Karpas-422 (cell line): Measurements from ENCODE around the gene CES4A. TPM values are rescaled to one million over a fixed set of nuclear protein-coding genes. Genes with fewer than 3 reads are reported as not detected.

Experiments
- DNase-seq: peaks from one replicate; pipeline ENCODE4 v3.0.0-alpha.2; 2015
- H2AFZ ChIP-seq: fragments of 200-600 bp; sonication (generic); 2 replicates; pipeline ENCODE4 v1.6.1; 2014; ENCODE audit warnings: antibody characterized with exemption, low read length, mixed read lengths
- H3K27ac ChIP-seq: fragments of 200-600 bp; sonication (generic); 2 replicates; pipeline ENCODE4 v1.5.1; 2014; ENCODE audit warnings: mild to moderate bottlenecking, low read length, moderate library complexity
- H3K27me3 ChIP-seq: fragments of 200-600 bp; sonication (generic); 2 replicates; pipeline ENCODE4 v1.6.1; 2014; ENCODE audit warnings: low read length, mixed read lengths
- H3K36me3 ChIP-seq: fragments of 200-600 bp; sonication (generic); 2 replicates; pipeline ENCODE4 v1.6.1; 2014; ENCODE audit warnings: low read length, mixed read lengths; ENCODE audit not compliant: insufficient read depth
- H3K4me1 ChIP-seq: fragments of 200-600 bp; sonication (generic); 2 replicates; pipeline ENCODE4 v1.6.1; 2014; ENCODE audit warnings: mild to moderate bottlenecking, low read length, mixed read lengths
- H3K4me2 ChIP-seq: fragments of 200-600 bp; sonication (generic); 2 replicates; pipeline ENCODE4 v1.6.1; 2014; ENCODE audit warnings: low read length, low read depth, mild to moderate bottlenecking; ENCODE audit not compliant: poor library complexity, severe bottlenecking
- H3K4me3 ChIP-seq: fragments of 200-600 bp; sonication (generic); 2 replicates; pipeline ENCODE4 v1.5.1; 2014; ENCODE audit warnings: mild to moderate bottlenecking, antibody characterized with exemption, low read length, mixed read lengths
- H3K79me2 ChIP-seq: fragments of 200-600 bp; sonication (generic); 2 replicates; pipeline ENCODE4 v1.6.1; 2014; ENCODE audit warnings: mild to moderate bottlenecking, low read length, mixed read lengths
- H3K9ac ChIP-seq: fragments of 200-600 bp; sonication (generic); 2 replicates; pipeline ENCODE4 v1.6.0; 2014; ENCODE audit warnings: low read length
- H3K9me2 ChIP-seq: fragments of 200-600 bp; sonication (generic), shearing (Covaris generic); replicated peaks from 2 replicates; pipeline ENCODE4 v1.6.0; 2014; ENCODE audit warnings: mild to moderate bottlenecking, low read length, moderate library complexity; ENCODE audit not compliant: insufficient read depth
- H3K9me3 ChIP-seq: fragments of 300-700, 200-600 bp; sonication (generic); 2 replicates; pipeline ENCODE4 v1.6.1; 2014; ENCODE audit warnings: low read length, mixed read lengths
- H4K20me1 ChIP-seq: fragments of 200-600 bp; sonication (generic); 2 replicates; pipeline ENCODE4 v1.6.1; 2014; ENCODE audit warnings: mild to moderate bottlenecking, antibody characterized with exemption, low read length, low read depth; ENCODE audit not compliant: insufficient read depth
- small RNA-seq: library from RNA; depleted of rRNA; stranded (forward); fragments of <200 nt; gene quantifications from one replicate; pipeline ENCODE3, GENCODE V24; 2014
- total RNA-seq: library from RNA; depleted of rRNA; stranded (reverse); fragments of >200 nt; shearing (Covaris generic); gene quantifications from 2 replicates; pipeline ENCODE4 v1.2.3, GENCODE V29; 2014; ENCODE audit warnings: low replicate concordance; rRNA removed

Gene CES4A
- total RNA-seq, 1 experiment from 2014 or later: not detected

GRCh38 chr16:67043420-67043819 is 55.0 kb downstream of the CES4A start:
- Histone ChIP-seq H2AFZ (no peak overlapping the region), H3K9ac (no peak overlapping the region), H3K4me1 (peaks cover 12% of the 10 kb centered on the region), H4K20me1 (no peaks in the 10 kb centered on the region), H3K9me3 (no peaks in the 10 kb centered on the region), H3K27me3 (no peaks in the 10 kb centered on the region), H3K79me2 (peaks cover 90% of the 10 kb centered on the region), H3K27ac (no peak overlapping the region), H3K4me3 (no peak overlapping the region), H3K36me3 (peaks cover 23% of the 10 kb centered on the region; the same call in 1 of the 2 replicates), H3K9me2 (no peaks in the 10 kb centered on the region), H3K4me2 (no peak overlapping the region)
- DNase-seq: no peak

DNA sequence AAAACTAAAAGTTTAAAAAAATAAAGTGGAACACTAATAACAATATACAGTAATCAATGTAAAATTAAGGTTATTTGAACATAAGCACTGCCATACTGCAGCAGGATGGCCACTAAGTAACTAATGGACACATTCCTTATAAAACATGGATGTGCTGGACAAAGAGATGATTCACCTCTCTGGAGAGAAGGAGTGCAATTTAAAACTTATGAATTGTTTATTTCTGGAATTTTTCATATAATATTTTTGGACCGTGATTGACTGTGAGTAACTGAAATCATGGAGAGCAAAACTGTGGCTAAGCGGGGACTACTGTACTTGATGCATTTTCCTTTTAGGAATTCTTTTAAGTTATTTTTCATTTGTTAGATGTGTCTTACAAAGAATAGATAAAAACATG is 62.4 kb downstream of the CES4A start:
- no peaks in the 10 kb centered on the region for H3K4me1 ChIP-seq
- no peaks in the 10 kb centered on the region for H3K9me2 ChIP-seq
- peaks cover 86% of the 10 kb centered on the region for H3K79me2 ChIP-seq

DNA sequence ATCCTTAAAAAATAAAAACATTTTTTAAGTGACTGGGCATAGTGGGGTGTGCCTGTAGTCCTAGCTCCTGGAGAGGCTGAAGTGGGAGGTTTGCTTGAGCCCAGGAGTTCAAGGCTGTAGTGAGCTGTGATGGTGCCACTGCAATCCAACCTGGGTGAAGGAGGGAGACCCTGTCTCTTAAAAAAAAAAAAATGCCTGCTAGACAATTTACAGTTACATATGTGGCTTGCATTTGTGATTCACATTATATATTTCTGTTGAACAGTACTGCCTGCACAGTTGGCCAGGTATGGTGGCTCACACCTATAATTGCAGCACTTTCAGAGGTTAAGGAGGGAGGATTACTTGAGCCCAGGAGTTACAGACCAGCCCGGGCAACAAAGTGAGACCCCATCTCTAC is 64.0 kb downstream of the CES4A start:
- Histone ChIP-seq H3K27me3 (no peaks in the 10 kb centered on the region), H2AFZ (no peak overlapping the region), H3K79me2 (peaks cover 88% of the 10 kb centered on the region), H3K4me3 (no peak overlapping the region), H3K9me3 (no peaks in the 10 kb centered on the region), H4K20me1 (no peaks in the 10 kb centered on the region), H3K4me2 (no peak overlapping the region), H3K9ac (no peak overlapping the region), H3K27ac (no peak overlapping the region), H3K36me3 (peaks cover 10% of the 10 kb centered on the region; the same call in 1 of the 2 replicates), H3K4me1 (no peaks in the 10 kb centered on the region), H3K9me2 (no peaks in the 10 kb centered on the region)
- no peak for DNase-seq

More for the DNA sequence above, 62.4 kb downstream of the CES4A start:
- Histone ChIP-seq H4K20me1 (no peaks in the 10 kb centered on the region), H3K27ac (no peak overlapping the region), H3K36me3 (peaks cover 6% of the 10 kb centered on the region; the same call in 1 of the 2 replicates), H3K9ac (no peak overlapping the region), H3K27me3 (no peaks in the 10 kb centered on the region), H3K9me3 (no peaks in the 10 kb centered on the region), H3K4me2 (no peak overlapping the region), H2AFZ (no peak overlapping the region), H3K4me3 (no peak overlapping the region)
- no peak for DNase-seq

- no peak for DNase-seq
- no peaks in the 10 kb centered on the region for H3K4me1 ChIP-seq
- H2AFZ ChIP-seq: no peak overlapping the region
- H3K79me2 ChIP-seq: peaks cover 93% of the 10 kb centered on the region
- no peak overlapping the region for H3K4me3 ChIP-seq
- no peak overlapping the region for H3K9ac ChIP-seq
- H3K9me2 ChIP-seq: no peaks in the 10 kb centered on the region
- no peaks in the 10 kb centered on the region for H3K9me3 ChIP-seq
- H3K27ac ChIP-seq: no peak overlapping the region
- no peaks in the 10 kb centered on the region for H4K20me1 ChIP-seq
- no peaks in the 10 kb centered on the region for H3K27me3 ChIP-seq
- peaks cover 11% of the 10 kb centered on the region; the same call in 1 of the 2 replicates for H3K36me3 ChIP-seq
- no peak overlapping the region for H3K4me2 ChIP-seq
Measured at GRCh38 chr16:67053767-67054334, 65.5 kb downstream of the CES4A start.

- Histone ChIP-seq H3K79me2 (peaks cover 94% of the 10 kb centered on the region), H3K27ac (no peak overlapping the region)
- DNase-seq: no peak
Measured at GRCh38 chr16:67054901-67055300, 66.5 kb downstream of the CES4A start.

DNA sequence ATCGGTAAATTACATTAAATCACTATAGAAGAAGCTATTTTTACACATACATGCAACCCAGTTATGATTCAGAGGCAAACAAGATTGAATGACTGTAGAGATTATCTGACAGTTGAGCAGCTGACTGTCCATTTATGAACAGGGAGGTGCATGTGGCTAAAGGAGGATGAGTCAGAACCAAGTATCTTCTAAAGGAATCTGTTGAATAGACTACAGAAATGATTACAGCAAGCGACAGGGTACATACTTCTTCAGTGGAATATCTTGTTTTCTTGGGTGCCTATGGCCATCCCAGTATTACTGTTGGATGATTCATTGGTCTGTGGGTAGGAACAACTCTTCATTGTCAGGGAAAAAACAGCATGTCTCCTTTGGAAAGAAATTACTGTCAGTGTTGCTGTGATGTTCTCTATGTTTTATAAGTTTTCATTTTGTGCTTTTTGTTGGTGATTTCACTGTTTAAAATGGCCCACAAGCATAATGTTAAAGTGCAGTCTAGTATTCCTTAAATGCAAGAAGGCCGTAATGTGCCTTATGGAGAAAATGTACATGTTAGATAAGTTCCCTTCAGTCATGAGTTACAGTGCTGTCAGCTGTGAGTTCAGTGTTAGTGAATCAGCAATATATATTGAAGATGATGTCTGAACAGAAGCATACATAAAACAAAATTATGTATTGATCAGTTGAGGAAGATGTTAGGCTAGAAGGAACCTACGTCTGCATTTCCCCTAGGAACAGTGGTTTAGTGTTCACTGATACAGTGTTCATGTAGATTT is 67.5 kb downstream of the CES4A start:
- no peaks in the 10 kb centered on the region for H3K9me3 ChIP-seq
- no peak overlapping the region for H3K4me3 ChIP-seq
- H3K9me2 ChIP-seq: no peaks in the 10 kb centered on the region
- no peaks in the 10 kb centered on the region for H3K27me3 ChIP-seq
- no peak overlapping the region for H2AFZ ChIP-seq
- H4K20me1 ChIP-seq: 0 out of 2 replicates have a peak, but pooled peaks cover 5% of the 10 kb centered on the region
- DNase-seq: no peak
- no peak overlapping the region for H3K9ac ChIP-seq
- no peak overlapping the region for H3K27ac ChIP-seq
- peaks cover 96% of the 10 kb centered on the region for H3K79me2 ChIP-seq
- H3K4me2 ChIP-seq: no peak overlapping the region
- H3K36me3 ChIP-seq: peaks cover 14% of the 10 kb centered on the region; the same call in 1 of the 2 replicates
- no peaks in the 10 kb centered on the region for H3K4me1 ChIP-seq

More at GRCh38 chr16:67054901-67055300, 66.5 kb downstream of the CES4A start:
- Histone ChIP-seq H3K27me3 (no peaks in the 10 kb centered on the region), H3K9ac (no peak overlapping the region), H2AFZ (no peak overlapping the region), H3K36me3 (peaks cover 14% of the 10 kb centered on the region; the same call in 1 of the 2 replicates), H3K4me1 (no peaks in the 10 kb centered on the region), H3K4me2 (no peak overlapping the region), H3K4me3 (no peak overlapping the region), H3K9me3 (no peaks in the 10 kb centered on the region), H3K9me2 (no peaks in the 10 kb centered on the region), H4K20me1 (no peaks in the 10 kb centered on the region)

Small RNAs within 50 kb of the gene (small RNA-seq; reads per million reads assigned to genes)
- not detected for gene RN7SL543P

Other genes with a start within 250 kb of the CES4A start
- gene DYNC1LI2, start 237.0 kb upstream of the CES4A start, total RNA-seq: 56.7 and 68.5 TPM in 2 replicates
- gene TERB1, start 187.0 kb upstream of the CES4A start, total RNA-seq: not detected in 2 replicates
- 60.4 and 112 TPM in 2 replicates for gene NAE1, start 157.6 kb upstream of the CES4A start, total RNA-seq
- gene CA7, start 144.2 kb upstream of the CES4A start, total RNA-seq: not detected in 2 replicates
- 7.7 and 11.7 TPM in 2 replicates for gene PDP2, start 108.1 kb upstream of the CES4A start, total RNA-seq
- gene CDH16, start 69.7 kb upstream of the CES4A start, total RNA-seq: not detected in 2 replicates
- gene RRAD, start 63.1 kb upstream of the CES4A start, total RNA-seq: not detected in 2 replicates
- 121 and 227 TPM in 2 replicates for gene CIAO2B, start 54.2 kb upstream of the CES4A start, total RNA-seq
- gene CES2, start 53.1 kb upstream of the CES4A start, total RNA-seq: 13.3 and 34.8 TPM in 2 replicates
- gene CES3, start 27.3 kb upstream of the CES4A start, total RNA-seq: 20.9 and 28.3 TPM in 2 replicates
- gene CBFB, start 40.6 kb downstream of the CES4A start, total RNA-seq: 55.6 and 79.3 TPM in 2 replicates
- 16.8 and 30.7 TPM in 2 replicates for gene PHAF1, start 121.4 kb downstream of the CES4A start, total RNA-seq
- 1.4 and 1.8 TPM in 2 replicates for gene B3GNT9, start 162.4 kb downstream of the CES4A start, total RNA-seq
- 11.4 and 14.7 TPM in 2 replicates for gene TRADD, start 171.3 kb downstream of the CES4A start, total RNA-seq
- gene FBXL8, start 171.4 kb downstream of the CES4A start, total RNA-seq: 2.6 and 14.6 TPM in 2 replicates
- gene HSF4, start 176.2 kb downstream of the CES4A start, total RNA-seq: 12.4 and 15.2 TPM in 2 replicates
- 0.15 and 1.8 TPM in 2 replicates for gene NOL3, start 181.9 kb downstream of the CES4A start, total RNA-seq
- gene MATCAP1, start 195.4 kb downstream of the CES4A start, total RNA-seq: 6.8 and 16.9 TPM in 2 replicates
- gene EXOC3L1, start 201.5 kb downstream of the CES4A start, total RNA-seq: not detected in 2 replicates
- gene E2F4, start 203.6 kb downstream of the CES4A start, total RNA-seq: 109 and 171 TPM in 2 replicates
- gene ELMO3, start 210.5 kb downstream of the CES4A start, total RNA-seq: 0.82 and 5.6 TPM in 2 replicates
- gene TMEM208, start 238.5 kb downstream of the CES4A start, total RNA-seq: 19.5 and 38.9 TPM in 2 replicates